K562 (cell line): ENCODE results near the gene NKIRAS1. TPM values are rescaled to one million over a fixed set of nuclear protein-coding genes. Genes with fewer than 3 reads are reported as not detected.

ENCODE experiments used
- EHMT2 ChIP-seq: fragments of 450-650 bp; IDR thresholded peaks from 2 replicates; pipeline ENCODE4 v1.6.1; 2018; ENCODE audit warnings: antibody characterized with exemption
- FOS ChIP-seq: IDR thresholded peaks from 3 replicates; pipeline ENCODE4 v1.6.1; 2011; ENCODE audit not compliant: insufficient read length; ENCODE audit errors: extremely low read depth
- FOXK2 ChIP-seq, 2 experiments: fragments of 450-650 bp; IDR thresholded peaks in 1 of 2; conservative IDR thresholded peaks in 1 of 2; 2 replicates each; pipeline ENCODE4 v1.6.1; 2016; ENCODE audit warnings: low read depth in 2 of 2, mild to moderate bottlenecking in 1 of 2
- GATAD2A ChIP-seq: fragments of 450-650 bp; IDR thresholded peaks from 2 replicates; pipeline ENCODE4 v1.6.1; 2017
- HLTF ChIP-seq: fragments of 450-650 bp; IDR thresholded peaks from 2 replicates; pipeline ENCODE4 v1.6.1; 2016
- MBD1 ChIP-seq: fragments of 250-450 bp; sonication (Bioruptor Pico); IDR thresholded peaks from 2 replicates; pipeline ENCODE4 v1.8.0; 2022; ENCODE audit warnings: inconsistent platforms
- NFIC ChIP-seq: fragments of 450-650 bp; IDR thresholded peaks from 2 replicates; pipeline ENCODE4 v1.6.1; 2017; ENCODE audit warnings: mild to moderate bottlenecking, inconsistent platforms
- TAF9B ChIP-seq: fragments of 450-650 bp; IDR thresholded peaks from 2 replicates; pipeline ENCODE4 v1.6.1; 2018; ENCODE audit warnings: mild to moderate bottlenecking; ENCODE audit not compliant: partially characterized antibody
- ZNF175 ChIP-seq: fragments of 200-800 bp; sonication (Bioruptor generic); IDR thresholded peaks from 2 replicates; pipeline ENCODE4 v1.6.1; 2016; ENCODE audit warnings: low read depth, mild to moderate bottlenecking, missing genetic modification characterization, missing compliant biosample characterization
- ZNF316 ChIP-seq: fragments of 450-650 bp; IDR thresholded peaks from 2 replicates; pipeline ENCODE4 v1.6.1; 2016
- polyA plus RNA-seq, 8 experiments: library from polyadenylated mRNA; depleted of rRNA in 4 of 8; stranded (reverse) in 5 of 8; unstranded in 3 of 8; fragments of >200 nt; fragmentation: Nextera tagmentation in 2 of 8; fragmentation: Illumina TruSeq in 1 of 8; extraction: Ambion mirVana in 2 of 8; extraction: Trizol in 1 of 8; gene quantifications; 2 replicates each; pipeline versions ENCODE4 v1.2.1 to v1.2.3, GENCODE V29; 2011 to 2014; ENCODE audit warnings: inconsistent platforms in 1 of 8, missing spikeins in 1 of 8
- total RNA-seq, 7 experiments: library from RNA; depleted of rRNA in 6 of 7; stranded (reverse); fragments of >200 nt in 6 of 7; fragmentation: Illumina TruSeq in 2 of 7; extraction: Trizol in 2 of 7; gene quantifications; 2 replicates each; pipeline versions ENCODE4 v1.2.1 to v1.2.3, GENCODE V29; 2011 to 2021; ENCODE audit warnings: low replicate concordance in 1 of 7
- TF ChIP-seq, protein P1 (sequence below): IDR thresholded peaks from 3 replicates; pipeline ENCODE4 v1.6.1; 2011; ENCODE audit warnings: borderline replicate concordance, mild to moderate bottlenecking, moderate library complexity; ENCODE audit not compliant: insufficient read length; ENCODE audit errors: extremely low read depth
- TF ChIP-seq, protein P2 (sequence below), 2 experiments: fragments of 450-650 bp in 1 of 2; sonication (generic) in 1 of 2; formaldehyde crosslinking in 1 of 2; IDR thresholded peaks; 2 replicates each; pipeline versions ENCODE4 v1.7.1 to v1.9.0; 2016 to 2022; ENCODE audit warnings: inconsistent platforms in 1 of 2, mild to moderate bottlenecking in 1 of 2, missing genetic modification reagents in 1 of 2
- TF ChIP-seq, protein P3 (sequence below), 2 experiments: IDR thresholded peaks; 2 replicates each; pipeline ENCODE4 v1.6.1; 2011; ENCODE audit warnings: borderline replicate concordance in 1 of 2, control low read depth in 1 of 2, low read depth in 1 of 2, low read length in 1 of 2, mild to moderate bottlenecking in 1 of 2, mixed read lengths in 1 of 2, moderate library complexity in 1 of 2; ENCODE audit not compliant: insufficient read depth in 1 of 2, insufficient read length in 1 of 2, poor library complexity in 1 of 2, severe bottlenecking in 1 of 2; ENCODE audit errors: extremely low read depth in 1 of 2

The NKIRAS1 gene
- total and polyA plus RNA-seq, 9 of the 15 experiments (the other 6 are each of a cell fraction or from before 2014, with no cell fraction given) = 5.1 to 10.3 (median 6.3) TPM

GRCh38 chr3:23940775-23941174 lies 24.0 kb upstream of the NKIRAS1 start (continued):
- TF ChIP-seq ZNF175 (no peak), TAF9B (peak; percentile 50), FOXK2 (conservative IDR thresholded peaks at IDR 0.05 in 1 of 2, IDR thresholded peaks at IDR 0.05 in 1 of 2; ENCODE audit: low read depth in 2 of 2) (peak in 1 of 2 experiments; percentile 23; a peak in 2 of 4 replicates), ZNF316 (peak; percentile 95), EHMT2 (peak; percentile 37; the same call in 1 of the 2 replicates), NFIC (no peak), GATAD2A (no peak), MBD1 (CRISPR knock-in tag) (no peak), FOS (no peak), HLTF (no peak)
- TF ChIP-seq, protein P1, sequence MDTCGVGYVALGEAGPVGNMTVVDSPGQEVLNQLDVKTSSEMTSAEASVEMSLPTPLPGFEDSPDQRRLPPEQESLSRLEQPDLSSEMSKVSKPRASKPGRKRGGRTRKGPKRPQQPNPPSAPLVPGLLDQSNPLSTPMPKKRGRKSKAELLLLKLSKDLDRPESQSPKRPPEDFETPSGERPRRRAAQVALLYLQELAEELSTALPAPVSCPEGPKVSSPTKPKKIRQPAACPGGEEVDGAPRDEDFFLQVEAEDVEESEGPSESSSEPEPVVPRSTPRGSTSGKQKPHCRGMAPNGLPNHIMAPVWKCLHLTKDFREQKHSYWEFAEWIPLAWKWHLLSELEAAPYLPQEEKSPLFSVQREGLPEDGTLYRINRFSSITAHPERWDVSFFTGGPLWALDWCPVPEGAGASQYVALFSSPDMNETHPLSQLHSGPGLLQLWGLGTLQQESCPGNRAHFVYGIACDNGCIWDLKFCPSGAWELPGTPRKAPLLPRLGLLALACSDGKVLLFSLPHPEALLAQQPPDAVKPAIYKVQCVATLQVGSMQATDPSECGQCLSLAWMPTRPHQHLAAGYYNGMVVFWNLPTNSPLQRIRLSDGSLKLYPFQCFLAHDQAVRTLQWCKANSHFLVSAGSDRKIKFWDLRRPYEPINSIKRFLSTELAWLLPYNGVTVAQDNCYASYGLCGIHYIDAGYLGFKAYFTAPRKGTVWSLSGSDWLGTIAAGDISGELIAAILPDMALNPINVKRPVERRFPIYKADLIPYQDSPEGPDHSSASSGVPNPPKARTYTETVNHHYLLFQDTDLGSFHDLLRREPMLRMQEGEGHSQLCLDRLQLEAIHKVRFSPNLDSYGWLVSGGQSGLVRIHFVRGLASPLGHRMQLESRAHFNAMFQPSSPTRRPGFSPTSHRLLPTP = no peak
- TF ChIP-seq, protein P2, sequence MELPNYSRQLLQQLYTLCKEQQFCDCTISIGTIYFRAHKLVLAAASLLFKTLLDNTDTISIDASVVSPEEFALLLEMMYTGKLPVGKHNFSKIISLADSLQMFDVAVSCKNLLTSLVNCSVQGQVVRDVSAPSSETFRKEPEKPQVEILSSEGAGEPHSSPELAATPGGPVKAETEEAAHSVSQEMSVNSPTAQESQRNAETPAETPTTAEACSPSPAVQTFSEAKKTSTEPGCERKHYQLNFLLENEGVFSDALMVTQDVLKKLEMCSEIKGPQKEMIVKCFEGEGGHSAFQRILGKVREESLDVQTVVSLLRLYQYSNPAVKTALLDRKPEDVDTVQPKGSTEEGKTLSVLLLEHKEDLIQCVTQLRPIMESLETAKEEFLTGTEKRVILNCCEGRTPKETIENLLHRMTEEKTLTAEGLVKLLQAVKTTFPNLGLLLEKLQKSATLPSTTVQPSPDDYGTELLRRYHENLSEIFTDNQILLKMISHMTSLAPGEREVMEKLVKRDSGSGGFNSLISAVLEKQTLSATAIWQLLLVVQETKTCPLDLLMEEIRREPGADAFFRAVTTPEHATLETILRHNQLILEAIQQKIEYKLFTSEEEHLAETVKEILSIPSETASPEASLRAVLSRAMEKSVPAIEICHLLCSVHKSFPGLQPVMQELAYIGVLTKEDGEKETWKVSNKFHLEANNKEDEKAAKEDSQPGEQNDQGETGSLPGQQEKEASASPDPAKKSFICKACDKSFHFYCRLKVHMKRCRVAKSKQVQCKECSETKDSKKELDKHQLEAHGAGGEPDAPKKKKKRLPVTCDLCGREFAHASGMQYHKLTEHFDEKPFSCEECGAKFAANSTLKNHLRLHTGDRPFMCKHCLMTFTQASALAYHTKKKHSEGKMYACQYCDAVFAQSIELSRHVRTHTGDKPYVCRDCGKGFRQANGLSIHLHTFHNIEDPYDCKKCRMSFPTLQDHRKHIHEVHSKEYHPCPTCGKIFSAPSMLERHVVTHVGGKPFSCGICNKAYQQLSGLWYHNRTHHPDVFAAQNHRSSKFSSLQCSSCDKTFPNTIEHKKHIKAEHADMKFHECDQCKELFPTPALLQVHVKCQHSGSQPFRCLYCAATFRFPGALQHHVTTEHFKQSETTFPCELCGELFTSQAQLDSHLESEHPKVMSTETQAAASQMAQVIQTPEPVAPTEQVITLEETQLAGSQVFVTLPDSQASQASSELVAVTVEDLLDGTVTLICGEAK (IDR thresholded peaks at IDR 0.05) = 0 out of 2 replicates have a peak, but pooled peaks have one; percentile 20
- TF ChIP-seq, protein P2 (CRISPR knock-in tag; IDR thresholded peaks at IDR 0.05) = no peak
- TF ChIP-seq, protein P3, sequence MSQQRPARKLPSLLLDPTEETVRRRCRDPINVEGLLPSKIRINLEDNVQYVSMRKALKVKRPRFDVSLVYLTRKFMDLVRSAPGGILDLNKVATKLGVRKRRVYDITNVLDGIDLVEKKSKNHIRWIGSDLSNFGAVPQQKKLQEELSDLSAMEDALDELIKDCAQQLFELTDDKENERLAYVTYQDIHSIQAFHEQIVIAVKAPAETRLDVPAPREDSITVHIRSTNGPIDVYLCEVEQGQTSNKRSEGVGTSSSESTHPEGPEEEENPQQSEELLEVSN (IDR thresholded peaks at IDR 0.05; ENCODE audit: borderline replicate concordance in 1 of 2, extremely low read depth in 1 of 2, insufficient read depth in 1 of 2, insufficient read length in 1 of 2, low read depth in 1 of 2, low read length in 1 of 2, poor library complexity in 1 of 2, severe bottlenecking in 1 of 2) = no peak
